Chondrocyte (in vitro differentiated cells): ENCODE data around the gene CFDP1. TPM values are rescaled to one million over a fixed set of nuclear protein-coding genes. Genes with fewer than 3 reads are reported as not detected.

Experiments used
- DNase-seq: peaks from one replicate; pipeline ENCODE4 v3.0.0; 2021; ENCODE audit warnings: mixed read lengths, low spot score
- H3K27ac Mint-ChIP-seq: one replicate; pipeline ENCODE4 v1.8.0; 2021; ENCODE audit warnings: mild to moderate bottlenecking, moderate library complexity, mixed read lengths; ENCODE audit not compliant: unreplicated experiment
- H3K27me3 Mint-ChIP-seq: 2 replicates; pipeline ENCODE4 v1.8.0; 2021; ENCODE audit warnings: low read depth, mixed read lengths
- H3K36me3 Mint-ChIP-seq: 2 replicates; pipeline ENCODE4 v1.8.0; 2021; ENCODE audit warnings: low read depth, mixed read lengths
- H3K4me1 Mint-ChIP-seq: 2 replicates; pipeline ENCODE4 v1.8.0; 2021; ENCODE audit warnings: low read depth, mild to moderate bottlenecking, mixed read lengths
- H3K4me3 Mint-ChIP-seq: one replicate; pipeline ENCODE4 v1.8.0; 2021; ENCODE audit warnings: mild to moderate bottlenecking, moderate library complexity, mixed read lengths; ENCODE audit not compliant: unreplicated experiment
- H3K9me3 Mint-ChIP-seq: 2 replicates; pipeline ENCODE4 v1.8.0; 2021; ENCODE audit warnings: low read depth, mixed read lengths
- CTCF ChIP-seq: fragments of 200-600 bp; sonication (generic); IDR thresholded peaks from 2 replicates; pipeline ENCODE4 v1.5.0; 2021; ENCODE audit warnings: antibody characterized with exemption, mild to moderate bottlenecking, moderate library complexity
- total RNA-seq: library from RNA; stranded (reverse); gene quantifications from 3 replicates; pipeline ENCODE4 v1.2.1, GENCODE V29; 2021

The CFDP1 gene
- total RNA-seq, 1 donor from 2014 or later = 45.3 TPM

DNA sequence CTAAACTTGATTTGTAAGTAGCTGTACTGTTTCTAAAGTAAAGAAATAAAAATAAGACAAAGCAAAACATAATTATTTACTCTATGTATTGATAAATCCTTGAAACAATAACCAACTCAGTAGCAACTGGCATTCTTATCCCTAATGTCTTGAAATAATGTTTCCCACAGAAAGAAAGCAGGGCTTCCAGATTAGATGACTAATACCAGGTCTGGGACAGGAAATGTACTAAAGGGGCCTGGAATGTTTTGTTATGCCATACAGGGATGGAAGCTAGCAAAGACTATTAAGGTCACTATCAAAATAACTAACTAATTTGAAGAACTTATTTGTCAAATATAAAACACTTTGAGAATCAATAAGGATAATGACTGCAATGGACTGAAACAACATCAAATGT is 82.1 kb downstream of the CFDP1 start:
- Mint-ChIP-seq H3K27me3 (no peaks in the 10 kb centered on the region), H3K36me3 (peaks cover 4% of the 10 kb centered on the region), H3K4me3 (no peak overlapping the region), H3K27ac (peak overlapping the region; percentile 82), H3K9me3 (peaks cover 8% of the 10 kb centered on the region), H3K4me1 (peaks cover 36% of the 10 kb centered on the region)
- TF ChIP-seq CTCF = no peak
- no peak for DNase-seq

GRCh38 chr16:75345711-75346110 is 87.6 kb downstream of the CFDP1 start:
- Mint-ChIP-seq H3K27me3 (no peaks in the 10 kb centered on the region), H3K27ac (no peak overlapping the region), H3K4me3 (no peak overlapping the region), H3K36me3 (peaks cover 5% of the 10 kb centered on the region), H3K9me3 (no peaks in the 10 kb centered on the region), H3K4me1 (peaks cover 42% of the 10 kb centered on the region)
- no peak for DNase-seq
- no peak for TF ChIP-seq CTCF

GRCh38 chr16:75343941-75344340 is 89.4 kb downstream of the CFDP1 start:
- Mint-ChIP-seq H3K9me3 (no peaks in the 10 kb centered on the region), H3K27ac (no peak overlapping the region), H3K4me3 (no peak overlapping the region), H3K4me1 (peaks cover 38% of the 10 kb centered on the region), H3K27me3 (no peaks in the 10 kb centered on the region), H3K36me3 (peaks cover 5% of the 10 kb centered on the region)
- DNase-seq = no peak
- no peak for TF ChIP-seq CTCF

DNA sequence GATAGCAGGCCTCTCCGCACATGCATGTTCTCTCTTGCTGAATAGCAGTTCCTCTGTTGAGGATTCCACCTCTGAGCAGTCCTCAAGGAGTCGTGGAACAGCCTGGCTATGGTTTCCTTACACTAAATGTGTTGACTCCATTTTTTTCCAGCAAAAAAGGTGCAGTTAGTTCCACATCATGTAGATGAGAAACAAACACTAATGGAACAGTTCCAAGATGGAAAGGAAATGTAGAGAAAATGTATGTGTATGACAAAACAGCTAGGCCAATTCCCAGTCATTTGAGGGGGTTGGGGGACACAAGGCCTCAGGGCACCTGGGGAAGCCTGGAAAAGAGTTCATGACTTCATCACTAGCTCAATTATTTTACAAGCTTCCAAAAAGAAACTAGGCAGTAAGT is 90.0 kb downstream of the CFDP1 start:
- Mint-ChIP-seq H3K36me3 (peaks cover 6% of the 10 kb centered on the region), H3K4me1 (peaks cover 38% of the 10 kb centered on the region), H3K27me3 (no peaks in the 10 kb centered on the region), H3K9me3 (no peaks in the 10 kb centered on the region), H3K27ac (no peak overlapping the region), H3K4me3 (no peak overlapping the region)
- DNase-seq = no peak
- TF ChIP-seq CTCF = no peak

- Mint-ChIP-seq H3K4me1 (peaks cover 38% of the 10 kb centered on the region), H3K36me3 (peaks cover 6% of the 10 kb centered on the region), H3K4me3 (no peak overlapping the region), H3K9me3 (no peaks in the 10 kb centered on the region), H3K27ac (peak overlapping the region; percentile 65), H3K27me3 (no peaks in the 10 kb centered on the region)
- TF ChIP-seq CTCF = no peak
- DNase-seq = no peak
These were observed 90.9 kb downstream of the CFDP1 start for GRCh38 chr16:75342308-75342811.
